Nephron (organoid): ENCODE measurements around the gene PPHLN1.

ENCODE experiments used
- H3K27ac Mint-ChIP-seq, 3 experiments: 2 replicates each; pipeline ENCODE4 v1.8.0; 2020; ENCODE audit warnings: mixed read lengths in 3 of 3, mild to moderate bottlenecking in 2 of 3, moderate library complexity in 1 of 3
- H3K27me3 Mint-ChIP-seq: 2 replicates; pipeline ENCODE4 v1.8.0; 2021; ENCODE audit warnings: low read depth, mild to moderate bottlenecking, moderate library complexity, mixed read lengths
- H3K36me3 Mint-ChIP-seq: 2 replicates; pipeline ENCODE4 v1.8.0; 2020; ENCODE audit warnings: low read depth, mixed read lengths
- H3K4me1 Mint-ChIP-seq: 2 replicates; pipeline ENCODE4 v1.8.0; 2020; ENCODE audit warnings: mixed read lengths
- H3K4me3 Mint-ChIP-seq, 3 experiments: 2 replicates each; pipeline ENCODE4 v1.8.0; 2020; ENCODE audit warnings: mild to moderate bottlenecking in 3 of 3, mixed read lengths in 3 of 3, moderate library complexity in 2 of 3
- H3K9me3 Mint-ChIP-seq: 2 replicates; pipeline ENCODE4 v1.8.0; 2020; ENCODE audit warnings: mixed read lengths
- TF ChIP-seq, protein P1 (sequence below), 3 experiments: fragments of 200-600 bp; sonication (generic); IDR thresholded peaks; one replicate each; pipeline ENCODE4 v1.5.0; 2021; ENCODE audit warnings: antibody characterized with exemption in 3 of 3; ENCODE audit not compliant: unreplicated experiment in 3 of 3

PPHLN1 gene

GRCh38 chr12:42421844-42422779, 96.1 kb downstream of the PPHLN1 start:
- Mint-ChIP-seq H3K36me3 (peaks cover 19% of the 10 kb centered on the region), H3K27ac (peak overlapping the region; percentile 24 to 57 (median 53)), H3K9me3 (no peaks in the 10 kb centered on the region), H3K27me3 (no peaks in the 10 kb centered on the region), H3K4me3 (no peak overlapping the region), H3K4me1 (peaks cover 27% of the 10 kb centered on the region)
- TF ChIP-seq, protein P1, sequence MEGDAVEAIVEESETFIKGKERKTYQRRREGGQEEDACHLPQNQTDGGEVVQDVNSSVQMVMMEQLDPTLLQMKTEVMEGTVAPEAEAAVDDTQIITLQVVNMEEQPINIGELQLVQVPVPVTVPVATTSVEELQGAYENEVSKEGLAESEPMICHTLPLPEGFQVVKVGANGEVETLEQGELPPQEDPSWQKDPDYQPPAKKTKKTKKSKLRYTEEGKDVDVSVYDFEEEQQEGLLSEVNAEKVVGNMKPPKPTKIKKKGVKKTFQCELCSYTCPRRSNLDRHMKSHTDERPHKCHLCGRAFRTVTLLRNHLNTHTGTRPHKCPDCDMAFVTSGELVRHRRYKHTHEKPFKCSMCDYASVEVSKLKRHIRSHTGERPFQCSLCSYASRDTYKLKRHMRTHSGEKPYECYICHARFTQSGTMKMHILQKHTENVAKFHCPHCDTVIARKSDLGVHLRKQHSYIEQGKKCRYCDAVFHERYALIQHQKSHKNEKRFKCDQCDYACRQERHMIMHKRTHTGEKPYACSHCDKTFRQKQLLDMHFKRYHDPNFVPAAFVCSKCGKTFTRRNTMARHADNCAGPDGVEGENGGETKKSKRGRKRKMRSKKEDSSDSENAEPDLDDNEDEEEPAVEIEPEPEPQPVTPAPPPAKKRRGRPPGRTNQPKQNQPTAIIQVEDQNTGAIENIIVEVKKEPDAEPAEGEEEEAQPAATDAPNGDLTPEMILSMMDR (IDR thresholded peaks at IDR 0.05; ENCODE audit: unreplicated experiment in 3 of 3), result no peak

- H3K27ac Mint-ChIP-seq, result peak overlapping the region; percentile 24 to 57 (median 53)
- H3K4me3 Mint-ChIP-seq, result no peak overlapping the region
- no peaks in the 10 kb centered on the region for H3K27me3 Mint-ChIP-seq
- peaks cover 24% of the 10 kb centered on the region for H3K4me1 Mint-ChIP-seq
- peaks cover 24% of the 10 kb centered on the region for H3K36me3 Mint-ChIP-seq
- H3K9me3 Mint-ChIP-seq, result no peaks in the 10 kb centered on the region
- TF ChIP-seq, protein P1 (IDR thresholded peaks at IDR 0.05; ENCODE audit: unreplicated experiment in 3 of 3), result no peak
Measured at GRCh38 chr12:42422785-42423184, 96.8 kb downstream of the PPHLN1 start.

GRCh38 chr12:42426746-42427145, 100.8 kb downstream of the PPHLN1 start:
- H3K4me3 Mint-ChIP-seq, result no peak overlapping the region

DNA sequence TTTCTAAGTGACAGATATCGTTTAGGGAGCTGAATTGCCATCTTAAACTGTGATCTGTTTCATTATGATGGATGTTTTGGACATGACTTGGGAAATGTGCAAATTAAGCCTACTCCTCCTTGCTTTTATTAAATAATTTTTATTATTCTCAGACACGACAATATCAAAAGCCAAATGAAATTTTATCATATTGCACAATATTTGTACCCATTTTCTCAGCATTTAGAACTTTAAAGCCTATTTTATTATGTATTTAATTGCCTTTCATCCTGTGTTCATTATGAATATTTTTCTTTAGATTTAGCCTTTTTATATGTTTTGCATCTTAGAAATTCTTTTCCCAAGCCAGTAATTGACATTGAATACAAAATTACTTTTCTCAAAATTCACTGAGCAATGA, 102.9 kb downstream of the PPHLN1 start:
- no peak overlapping the region for H3K4me3 Mint-ChIP-seq

More at GRCh38 chr12:42426746-42427145, 100.8 kb downstream of the PPHLN1 start:
- TF ChIP-seq, protein P1 (IDR thresholded peaks at IDR 0.05; ENCODE audit: unreplicated experiment in 3 of 3), result no peak
- Mint-ChIP-seq H3K9me3 (no peaks in the 10 kb centered on the region), H3K4me1 (peaks cover 15% of the 10 kb centered on the region), H3K27ac (peak overlapping the region; percentile 55 to 67 (median 57)), H3K27me3 (no peaks in the 10 kb centered on the region), H3K36me3 (peaks cover 38% of the 10 kb centered on the region)

GRCh38 chr12:42432517-42433140, 106.7 kb downstream of the PPHLN1 start:
- H3K27ac Mint-ChIP-seq, result peak overlapping the region in 2 of 3 experiments; percentile 1 to 30
- peaks cover 33% of the 10 kb centered on the region for H3K36me3 Mint-ChIP-seq
- no peaks in the 10 kb centered on the region for H3K9me3 Mint-ChIP-seq
- TF ChIP-seq, protein P1 (IDR thresholded peaks at IDR 0.05; ENCODE audit: unreplicated experiment in 3 of 3), result no peak
- H3K4me1 Mint-ChIP-seq, result peaks cover 4% of the 10 kb centered on the region
- no peak overlapping the region for H3K4me3 Mint-ChIP-seq
- no peaks in the 10 kb centered on the region for H3K27me3 Mint-ChIP-seq

More for the DNA sequence above, 102.9 kb downstream of the PPHLN1 start:
- no peak overlapping the region for H3K27ac Mint-ChIP-seq
- H3K27me3 Mint-ChIP-seq, result no peaks in the 10 kb centered on the region
- TF ChIP-seq, protein P1 (IDR thresholded peaks at IDR 0.05; ENCODE audit: unreplicated experiment in 3 of 3), result no peak
- H3K4me1 Mint-ChIP-seq, result peaks cover 16% of the 10 kb centered on the region
- peaks cover 52% of the 10 kb centered on the region for H3K36me3 Mint-ChIP-seq
- H3K9me3 Mint-ChIP-seq, result no peaks in the 10 kb centered on the region
